Fibroblast of lung (primary cell): Measurements from ENCODE around the gene MTMR3. TPM values are rescaled to one million over a fixed set of nuclear protein-coding genes. Genes with fewer than 3 reads are reported as not detected.

Experiments
- DNase-seq, 2 donors: peaks; one replicate each; pipeline versions ENCODE4 v3.0.0 to v3.0.0-alpha.2; 2010; ENCODE audit warnings: low read depth in 2 of 2
- H2AFZ ChIP-seq: 2 replicates; pipeline ENCODE4 v1.5.1; 2012; ENCODE audit warnings: low read length, control low read depth, inconsistent platforms
- H3K27ac ChIP-seq: 2 replicates; pipeline ENCODE4 v1.5.1; 2011; ENCODE audit warnings: low read length, control low read depth; ENCODE audit not compliant: insufficient read depth
- H3K27me3 ChIP-seq: 2 replicates; pipeline ENCODE4 v1.5.1; 2011; ENCODE audit warnings: mild to moderate bottlenecking, low read length; ENCODE audit not compliant: control insufficient read depth, insufficient read depth
- H3K36me3 ChIP-seq: 2 replicates; pipeline ENCODE4 v1.5.1; 2011; ENCODE audit warnings: low read length; ENCODE audit not compliant: control insufficient read depth, insufficient read depth
- H3K4me1 ChIP-seq: 2 replicates; pipeline ENCODE4 v1.5.1; 2011; ENCODE audit warnings: low read length; ENCODE audit not compliant: control insufficient read depth, insufficient read depth; ENCODE audit errors: extremely low read depth
- H3K4me2 ChIP-seq: 2 replicates; pipeline ENCODE4 v1.5.1; 2011; ENCODE audit warnings: low read length, control low read depth; ENCODE audit not compliant: insufficient read depth; ENCODE audit errors: extremely low read depth
- H3K4me3 ChIP-seq, 4 experiments: fragments of 200-600 bp in 1 of 4; sonication (generic) in 1 of 4; replicated peaks in 1 of 4; 2 replicates each; pipeline ENCODE4 v1.5.1; 2011 to 2016; ENCODE audit warnings: low read length in 4 of 4, low read depth in 3 of 4, mild to moderate bottlenecking in 3 of 4, control low read depth in 2 of 4, inconsistent platforms in 1 of 4, mixed read lengths in 1 of 4; ENCODE audit not compliant: insufficient read depth in 1 of 4; ENCODE audit errors: control extremely low read depth in 1 of 4
- H3K79me2 ChIP-seq: 2 replicates; pipeline ENCODE4 v1.5.1; 2012; ENCODE audit warnings: mild to moderate bottlenecking, low read length, inconsistent platforms; ENCODE audit not compliant: control insufficient read depth, insufficient read depth
- H3K9ac ChIP-seq: 2 replicates; pipeline ENCODE4 v1.5.1; 2011; ENCODE audit warnings: mild to moderate bottlenecking, low read length, control low read depth; ENCODE audit not compliant: insufficient read depth
- H3K9me3 ChIP-seq: 2 replicates; pipeline ENCODE4 v1.5.1; 2012; ENCODE audit warnings: low read depth, low read length; ENCODE audit not compliant: control insufficient read depth, insufficient read depth
- H4K20me1 ChIP-seq: 2 replicates; pipeline ENCODE4 v1.5.1; 2011; ENCODE audit warnings: low read length; ENCODE audit not compliant: control insufficient read depth, insufficient read depth; ENCODE audit errors: extremely low read depth
- EZH2 ChIP-seq: IDR thresholded peaks from 2 replicates; pipeline ENCODE4 v1.5.1; 2012; ENCODE audit warnings: low read length, control low read depth, mild to moderate bottlenecking; ENCODE audit errors: missing control alignments
- polyA plus RNA-seq, 2 donors: library from polyadenylated mRNA; depleted of rRNA in 1 of 2; stranded (reverse) in 1 of 2; unstranded in 1 of 2; fragments of >200 nt; gene quantifications; 2 replicates each; pipeline ENCODE4 v1.2.1, GENCODE V29; 2011 to 2012; ENCODE audit warnings: missing spikeins in 1 of 2
- total RNA-seq: library from RNA; depleted of rRNA; stranded (reverse); fragments of >200 nt; gene quantifications from 2 replicates; pipeline ENCODE4 v1.2.1, GENCODE V29; 2014
- TF ChIP-seq, protein P1 (sequence below), 2 donors: IDR thresholded peaks in 1 of 2; conservative IDR thresholded peaks in 1 of 2; 1 replicate in 1 of 2; 2 replicates in 1 of 2; pipeline ENCODE4 v1.5.1; 2011 to 2012; ENCODE audit warnings: low read length in 2 of 2, control low read depth in 1 of 2, inconsistent platforms in 1 of 2, low read depth in 1 of 2, mild to moderate bottlenecking in 1 of 2

MTMR3 gene
- total and polyA plus RNA-seq, 2 donors (not counting 1 experiment from before 2014, with no cell fraction given) = 15.0 to 31.2 TPM

DNA sequence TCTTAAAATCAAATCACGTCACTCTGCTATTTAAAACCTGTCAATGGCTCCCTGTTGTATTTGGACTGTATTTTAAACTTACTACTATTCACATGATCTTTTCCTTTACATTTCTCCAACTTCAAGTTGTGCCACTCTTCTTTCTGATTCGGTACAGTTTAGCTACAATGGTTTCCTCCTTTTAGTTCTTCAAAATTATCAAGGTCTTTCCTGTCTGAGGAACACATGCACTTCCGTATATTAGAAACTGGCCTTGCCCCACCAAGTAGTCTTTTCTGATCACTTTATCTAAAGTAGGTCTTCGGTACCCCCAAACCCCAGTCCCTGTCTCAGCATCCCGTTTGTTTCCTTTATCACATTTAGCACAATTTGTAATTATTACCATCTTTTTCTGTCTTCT lies 81.8 kb downstream of the MTMR3 start:
- TF ChIP-seq, protein P1, sequence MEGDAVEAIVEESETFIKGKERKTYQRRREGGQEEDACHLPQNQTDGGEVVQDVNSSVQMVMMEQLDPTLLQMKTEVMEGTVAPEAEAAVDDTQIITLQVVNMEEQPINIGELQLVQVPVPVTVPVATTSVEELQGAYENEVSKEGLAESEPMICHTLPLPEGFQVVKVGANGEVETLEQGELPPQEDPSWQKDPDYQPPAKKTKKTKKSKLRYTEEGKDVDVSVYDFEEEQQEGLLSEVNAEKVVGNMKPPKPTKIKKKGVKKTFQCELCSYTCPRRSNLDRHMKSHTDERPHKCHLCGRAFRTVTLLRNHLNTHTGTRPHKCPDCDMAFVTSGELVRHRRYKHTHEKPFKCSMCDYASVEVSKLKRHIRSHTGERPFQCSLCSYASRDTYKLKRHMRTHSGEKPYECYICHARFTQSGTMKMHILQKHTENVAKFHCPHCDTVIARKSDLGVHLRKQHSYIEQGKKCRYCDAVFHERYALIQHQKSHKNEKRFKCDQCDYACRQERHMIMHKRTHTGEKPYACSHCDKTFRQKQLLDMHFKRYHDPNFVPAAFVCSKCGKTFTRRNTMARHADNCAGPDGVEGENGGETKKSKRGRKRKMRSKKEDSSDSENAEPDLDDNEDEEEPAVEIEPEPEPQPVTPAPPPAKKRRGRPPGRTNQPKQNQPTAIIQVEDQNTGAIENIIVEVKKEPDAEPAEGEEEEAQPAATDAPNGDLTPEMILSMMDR (conservative IDR thresholded peaks at IDR 0.05 in 1 of 2, IDR thresholded peaks at IDR 0.05 in 1 of 2; ENCODE audit: low read depth in 1 of 2, low read length in 2 of 2) = no peak
- TF ChIP-seq EZH2 = no peak
- Histone ChIP-seq H3K27me3 (no peaks in the 10 kb centered on the region), H2AFZ (no peak overlapping the region), H3K36me3 (no peaks in the 10 kb centered on the region), H3K4me2 (no peak overlapping the region), H3K79me2 (no peaks in the 10 kb centered on the region), H4K20me1 (no peaks in the 10 kb centered on the region), H3K4me1 (no peaks in the 10 kb centered on the region), H3K4me3 (no peak overlapping the region), H3K27ac (no peak overlapping the region), H3K9me3 (no peaks in the 10 kb centered on the region), H3K9ac (no peak overlapping the region)
- no peak for DNase-seq

GRCh38 chr22:29967461-29967860 lies 84.5 kb downstream of the MTMR3 start:
- no peaks in the 10 kb centered on the region for H3K4me1 ChIP-seq
- H3K27ac ChIP-seq = no peak overlapping the region
- TF ChIP-seq EZH2 = no peak
- TF ChIP-seq, protein P1 (conservative IDR thresholded peaks at IDR 0.05 in 1 of 2, IDR thresholded peaks at IDR 0.05 in 1 of 2; ENCODE audit: low read depth in 1 of 2, low read length in 2 of 2) = no peak
- H3K79me2 ChIP-seq = no peaks in the 10 kb centered on the region
- no peaks in the 10 kb centered on the region for H3K9me3 ChIP-seq
- no peak overlapping the region for H3K9ac ChIP-seq
- no peak overlapping the region for H3K4me2 ChIP-seq
- DNase-seq = no peak
- H2AFZ ChIP-seq = no peak overlapping the region
- no peak overlapping the region for H3K4me3 ChIP-seq
- no peaks in the 10 kb centered on the region for H4K20me1 ChIP-seq
- H3K27me3 ChIP-seq = no peaks in the 10 kb centered on the region
- no peaks in the 10 kb centered on the region for H3K36me3 ChIP-seq

DNA sequence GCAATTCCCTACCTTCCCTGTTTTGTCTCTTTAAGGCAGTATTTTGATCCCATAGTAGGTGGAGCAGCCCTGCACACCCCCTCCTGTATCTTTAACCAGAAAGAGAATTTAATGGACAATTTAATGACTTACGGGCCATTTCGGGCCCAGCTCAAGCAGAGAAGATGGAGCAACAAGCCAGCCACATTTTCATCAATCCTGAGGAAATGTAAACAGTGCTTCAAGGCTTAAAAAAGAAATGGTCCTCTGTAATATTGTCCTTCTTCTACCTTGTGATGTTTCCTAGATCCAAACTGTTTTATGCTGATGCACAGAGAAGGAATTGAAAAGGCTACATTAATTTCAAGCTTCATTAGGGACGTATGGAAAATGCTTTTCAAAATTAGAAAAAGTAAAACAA lies 88.6 kb downstream of the MTMR3 start:
- Histone ChIP-seq H3K27ac (no peak overlapping the region), H4K20me1 (no peaks in the 10 kb centered on the region), H3K9ac (no peak overlapping the region), H3K9me3 (no peaks in the 10 kb centered on the region), H3K4me2 (no peak overlapping the region), H3K36me3 (no peaks in the 10 kb centered on the region), H3K27me3 (no peaks in the 10 kb centered on the region), H3K79me2 (no peaks in the 10 kb centered on the region), H3K4me3 (no peak overlapping the region), H3K4me1 (no peaks in the 10 kb centered on the region), H2AFZ (no peak overlapping the region)
- TF ChIP-seq, protein P1 (conservative IDR thresholded peaks at IDR 0.05 in 1 of 2, IDR thresholded peaks at IDR 0.05 in 1 of 2; ENCODE audit: low read depth in 1 of 2, low read length in 2 of 2) = no peak
- no peak for TF ChIP-seq EZH2
- no peak for DNase-seq
